AG20443 (cell line): Measurements from ENCODE around the gene MRPL2.

ENCODE experiments used
- DNase-seq: peaks from one replicate; pipeline ENCODE4 v3.0.0; 2012; ENCODE audit warnings: low spot score, mixed read lengths

Gene MRPL2

GRCh38 chr6:43021270-43022047, 37.8 kb downstream of the MRPL2 start, which contains the start of gene RRP36:
TSS of gene RRP36 (plus strand) at chr6:43021623. CDS start at chr6:43021655, 32 bp downstream.
- peak; percentile 92 for DNase-seq

GRCh38 chr6:43020847-43021246, 38.4 kb downstream of the MRPL2 start:
- DNase-seq, result no peak

- DNase-seq, result no peak
Observed at GRCh38 chr6:43020052-43020705, 39.1 kb downstream of the MRPL2 start.

GRCh38 chr6:43019152-43019551, 40.1 kb downstream of the MRPL2 start:
- DNase-seq, result no peak

- DNase-seq, result no peak
Observed at GRCh38 chr6:43016943-43017334, 42.3 kb downstream of the MRPL2 start.

- DNase-seq, result no peak
Observed at GRCh38 chr6:43016176-43016942, 42.9 kb downstream of the MRPL2 start.

GRCh38 chr6:43014434-43014909, 44.8 kb downstream of the MRPL2 start:
- DNase-seq, result peak; percentile 49

GRCh38 chr6:43013843-43014433, 45.3 kb downstream of the MRPL2 start, which contains the start of the genes KLHDC3 and MEA1:
TSS of gene KLHDC3 (plus strand) at chr6:43014249. CDS start at chr6:43017193, 2,944 bp downstream.
TSS of gene MEA1 (minus strand) at chr6:43013946. CDS start at chr6:43013813, 133 bp downstream.
- DNase-seq, result peak; percentile 99

GRCh38 chr6:43013097-43013842, 46.0 kb downstream of the MRPL2 start:
- DNase-seq, result no peak

GRCh38 chr6:43012364-43012763, 46.9 kb downstream of the MRPL2 start:
- no peak for DNase-seq

- no peak for DNase-seq
Observed at GRCh38 chr6:43011207-43011606, 48.0 kb downstream of the MRPL2 start.

GRCh38 chr6:43009124-43009523, 50.1 kb downstream of the MRPL2 start:
- peak; percentile 50 for DNase-seq

GRCh38 chr6:43007126-43007525, 52.1 kb downstream of the MRPL2 start:
- no peak for DNase-seq

- DNase-seq, result no peak
Observed at GRCh38 chr6:43006251-43006650, 53.0 kb downstream of the MRPL2 start.

GRCh38 chr6:43005844-43006243, 53.4 kb downstream of the MRPL2 start:
- no peak for DNase-seq
